Measurements from ENCODE around the gene LRIG1. TPM values are rescaled to one million over a fixed set of nuclear protein-coding genes. Genes with fewer than 3 reads are reported as not detected.

Gene LRIG1
- total and polyA plus RNA-seq, 2 of the 8 experiments (the other 6 are each of a cell fraction or from before 2014, with no cell fraction given): 78.1 to 88.7 TPM

DNA sequence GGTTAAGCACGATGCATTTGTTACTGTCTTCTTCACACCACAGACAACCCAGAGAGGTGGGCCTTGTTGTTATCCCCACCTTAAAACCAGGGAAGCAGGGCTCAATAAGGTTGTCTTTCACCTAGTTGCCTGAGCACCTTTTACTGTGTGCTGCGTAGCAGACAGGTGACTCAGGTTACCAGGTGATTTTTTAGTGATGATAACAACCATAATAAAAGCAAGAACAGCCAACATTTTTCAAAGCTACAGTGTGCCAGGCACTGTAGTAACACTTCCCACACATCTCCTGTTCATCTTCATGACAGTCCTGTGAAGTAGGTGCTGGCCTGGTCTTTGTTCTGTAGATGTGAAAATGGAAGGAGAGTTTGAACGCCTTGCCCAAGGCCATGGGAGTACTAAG is 147.8 kb downstream of the LRIG1 start (continued):
- TF ChIP-seq, protein P1, sequence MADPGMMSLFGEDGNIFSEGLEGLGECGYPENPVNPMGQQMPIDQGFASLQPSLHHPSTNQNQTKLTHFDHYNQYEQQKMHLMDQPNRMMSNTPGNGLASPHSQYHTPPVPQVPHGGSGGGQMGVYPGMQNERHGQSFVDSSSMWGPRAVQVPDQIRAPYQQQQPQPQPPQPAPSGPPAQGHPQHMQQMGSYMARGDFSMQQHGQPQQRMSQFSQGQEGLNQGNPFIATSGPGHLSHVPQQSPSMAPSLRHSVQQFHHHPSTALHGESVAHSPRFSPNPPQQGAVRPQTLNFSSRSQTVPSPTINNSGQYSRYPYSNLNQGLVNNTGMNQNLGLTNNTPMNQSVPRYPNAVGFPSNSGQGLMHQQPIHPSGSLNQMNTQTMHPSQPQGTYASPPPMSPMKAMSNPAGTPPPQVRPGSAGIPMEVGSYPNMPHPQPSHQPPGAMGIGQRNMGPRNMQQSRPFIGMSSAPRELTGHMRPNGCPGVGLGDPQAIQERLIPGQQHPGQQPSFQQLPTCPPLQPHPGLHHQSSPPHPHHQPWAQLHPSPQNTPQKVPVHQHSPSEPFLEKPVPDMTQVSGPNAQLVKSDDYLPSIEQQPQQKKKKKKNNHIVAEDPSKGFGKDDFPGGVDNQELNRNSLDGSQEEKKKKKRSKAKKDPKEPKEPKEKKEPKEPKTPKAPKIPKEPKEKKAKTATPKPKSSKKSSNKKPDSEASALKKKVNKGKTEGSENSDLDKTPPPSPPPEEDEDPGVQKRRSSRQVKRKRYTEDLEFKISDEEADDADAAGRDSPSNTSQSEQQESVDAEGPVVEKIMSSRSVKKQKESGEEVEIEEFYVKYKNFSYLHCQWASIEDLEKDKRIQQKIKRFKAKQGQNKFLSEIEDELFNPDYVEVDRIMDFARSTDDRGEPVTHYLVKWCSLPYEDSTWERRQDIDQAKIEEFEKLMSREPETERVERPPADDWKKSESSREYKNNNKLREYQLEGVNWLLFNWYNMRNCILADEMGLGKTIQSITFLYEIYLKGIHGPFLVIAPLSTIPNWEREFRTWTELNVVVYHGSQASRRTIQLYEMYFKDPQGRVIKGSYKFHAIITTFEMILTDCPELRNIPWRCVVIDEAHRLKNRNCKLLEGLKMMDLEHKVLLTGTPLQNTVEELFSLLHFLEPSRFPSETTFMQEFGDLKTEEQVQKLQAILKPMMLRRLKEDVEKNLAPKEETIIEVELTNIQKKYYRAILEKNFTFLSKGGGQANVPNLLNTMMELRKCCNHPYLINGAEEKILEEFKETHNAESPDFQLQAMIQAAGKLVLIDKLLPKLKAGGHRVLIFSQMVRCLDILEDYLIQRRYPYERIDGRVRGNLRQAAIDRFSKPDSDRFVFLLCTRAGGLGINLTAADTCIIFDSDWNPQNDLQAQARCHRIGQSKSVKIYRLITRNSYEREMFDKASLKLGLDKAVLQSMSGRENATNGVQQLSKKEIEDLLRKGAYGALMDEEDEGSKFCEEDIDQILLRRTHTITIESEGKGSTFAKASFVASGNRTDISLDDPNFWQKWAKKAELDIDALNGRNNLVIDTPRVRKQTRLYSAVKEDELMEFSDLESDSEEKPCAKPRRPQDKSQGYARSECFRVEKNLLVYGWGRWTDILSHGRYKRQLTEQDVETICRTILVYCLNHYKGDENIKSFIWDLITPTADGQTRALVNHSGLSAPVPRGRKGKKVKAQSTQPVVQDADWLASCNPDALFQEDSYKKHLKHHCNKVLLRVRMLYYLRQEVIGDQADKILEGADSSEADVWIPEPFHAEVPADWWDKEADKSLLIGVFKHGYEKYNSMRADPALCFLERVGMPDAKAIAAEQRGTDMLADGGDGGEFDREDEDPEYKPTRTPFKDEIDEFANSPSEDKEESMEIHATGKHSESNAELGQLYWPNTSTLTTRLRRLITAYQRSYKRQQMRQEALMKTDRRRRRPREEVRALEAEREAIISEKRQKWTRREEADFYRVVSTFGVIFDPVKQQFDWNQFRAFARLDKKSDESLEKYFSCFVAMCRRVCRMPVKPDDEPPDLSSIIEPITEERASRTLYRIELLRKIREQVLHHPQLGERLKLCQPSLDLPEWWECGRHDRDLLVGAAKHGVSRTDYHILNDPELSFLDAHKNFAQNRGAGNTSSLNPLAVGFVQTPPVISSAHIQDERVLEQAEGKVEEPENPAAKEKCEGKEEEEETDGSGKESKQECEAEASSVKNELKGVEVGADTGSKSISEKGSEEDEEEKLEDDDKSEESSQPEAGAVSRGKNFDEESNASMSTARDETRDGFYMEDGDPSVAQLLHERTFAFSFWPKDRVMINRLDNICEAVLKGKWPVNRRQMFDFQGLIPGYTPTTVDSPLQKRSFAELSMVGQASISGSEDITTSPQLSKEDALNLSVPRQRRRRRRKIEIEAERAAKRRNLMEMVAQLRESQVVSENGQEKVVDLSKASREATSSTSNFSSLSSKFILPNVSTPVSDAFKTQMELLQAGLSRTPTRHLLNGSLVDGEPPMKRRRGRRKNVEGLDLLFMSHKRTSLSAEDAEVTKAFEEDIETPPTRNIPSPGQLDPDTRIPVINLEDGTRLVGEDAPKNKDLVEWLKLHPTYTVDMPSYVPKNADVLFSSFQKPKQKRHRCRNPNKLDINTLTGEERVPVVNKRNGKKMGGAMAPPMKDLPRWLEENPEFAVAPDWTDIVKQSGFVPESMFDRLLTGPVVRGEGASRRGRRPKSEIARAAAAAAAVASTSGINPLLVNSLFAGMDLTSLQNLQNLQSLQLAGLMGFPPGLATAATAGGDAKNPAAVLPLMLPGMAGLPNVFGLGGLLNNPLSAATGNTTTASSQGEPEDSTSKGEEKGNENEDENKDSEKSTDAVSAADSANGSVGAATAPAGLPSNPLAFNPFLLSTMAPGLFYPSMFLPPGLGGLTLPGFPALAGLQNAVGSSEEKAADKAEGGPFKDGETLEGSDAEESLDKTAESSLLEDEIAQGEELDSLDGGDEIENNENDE (IDR thresholded peaks at IDR 0.05; ENCODE audit: insufficient replicate concordance, low read length): no peak
- TF ChIP-seq ZNF274 (IDR thresholded peaks at IDR 0.05; ENCODE audit: borderline replicate concordance, extremely low read depth, low read length) (no peak), NRF1 (IDR thresholded peaks at IDR 0.05; ENCODE audit: low read depth, low read length) (no peak), KDM5A (IDR thresholded peaks at IDR 0.05; ENCODE audit: low read length) (no peak), BACH1 (IDR thresholded peaks at IDR 0.05; ENCODE audit: low read length) (no peak), SP1 (IDR thresholded peaks at IDR 0.05; ENCODE audit: low read depth, low read length) (no peak), SIRT6 (IDR thresholded peaks at IDR 0.05; ENCODE audit: low read length) (no peak)
